GM19397 (cell line): Measurements from ENCODE around the gene NBEA.
"Not testable (repeated sequence)": the region's sequence is repeated elsewhere in the genome, so short reads cannot be mapped to it uniquely, and the experiment has no call there.

Experiments used
- ATAC-seq: cut with Tn5 transposase; IDR thresholded peaks from one replicate; pipeline ENCODE4 v1.9.1; 2021; ENCODE audit warnings: mild to moderate bottlenecking, moderate library complexity; ENCODE audit not compliant: unreplicated experiment

Gene NBEA

DNA sequence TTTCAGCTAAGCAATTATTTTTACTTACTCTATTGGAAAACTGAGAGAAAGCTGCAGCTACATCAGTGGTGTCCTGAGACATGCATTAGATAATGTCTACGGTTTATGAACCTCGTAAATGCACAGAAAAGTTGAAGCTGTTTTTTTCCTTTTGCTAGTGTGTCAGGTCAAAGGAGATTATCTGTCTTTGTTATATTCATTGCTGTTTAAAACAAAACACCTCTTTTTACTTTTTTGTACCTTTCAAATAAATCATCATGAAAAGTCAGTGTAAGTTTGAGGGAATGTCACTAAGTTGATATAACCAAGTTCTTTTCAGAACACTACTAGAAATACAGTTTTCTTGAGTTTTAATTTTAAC is 2.2 kb downstream of the NBEA start:
- no peak for ATAC-seq

- ATAC-seq: no peak
These were observed 2.7 kb downstream of the NBEA start for GRCh38 chr13:34944751-34945150.

- ATAC-seq: no peak
These were observed 9.5 kb downstream of the NBEA start for GRCh38 chr13:34951528-34951927.

GRCh38 chr13:34959489-34959888 is 17.4 kb downstream of the NBEA start:
- ATAC-seq: no peak

- ATAC-seq: no peak
These were observed 22.5 kb downstream of the NBEA start for GRCh38 chr13:34964558-34964957.

DNA sequence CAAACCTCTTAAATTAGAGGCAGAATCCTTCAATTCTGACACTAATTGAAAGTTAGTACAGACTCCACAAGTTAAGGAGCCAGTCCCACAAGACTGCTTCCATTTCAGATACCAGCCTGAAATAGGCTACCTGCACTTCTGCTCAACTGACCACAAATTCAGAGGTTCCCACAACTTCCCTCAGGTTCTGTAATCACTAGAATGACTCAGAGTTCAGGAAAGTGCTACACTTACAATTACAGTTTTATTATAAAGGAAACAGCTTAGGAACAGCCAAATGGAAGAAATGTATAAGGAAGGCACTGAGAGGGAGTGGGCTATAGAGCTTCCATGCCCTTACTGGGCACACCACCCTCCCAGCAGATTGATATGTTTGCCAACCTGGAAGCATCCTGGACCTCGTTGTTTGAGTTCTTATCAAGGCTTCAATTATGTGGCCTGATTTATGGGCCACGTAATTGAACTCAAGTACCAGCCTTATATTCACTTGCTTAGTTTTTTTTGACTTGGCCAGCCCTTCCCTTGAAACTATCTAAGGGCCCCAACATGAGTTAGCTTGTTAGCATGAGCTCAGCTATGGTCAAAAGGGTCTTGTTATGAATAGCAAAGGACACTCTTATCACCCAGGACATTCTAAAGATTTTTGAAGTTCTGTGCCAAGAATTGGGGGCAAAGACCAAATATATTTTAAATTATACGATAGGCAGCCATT is 25.9 kb downstream of the NBEA start:
- ATAC-seq: no peak

GRCh38 chr13:34969539-34969938 is 27.5 kb downstream of the NBEA start:
- not testable (repeated sequence) for ATAC-seq

GRCh38 chr13:34970961-34971360 is 28.9 kb downstream of the NBEA start:
- ATAC-seq: no peak

DNA sequence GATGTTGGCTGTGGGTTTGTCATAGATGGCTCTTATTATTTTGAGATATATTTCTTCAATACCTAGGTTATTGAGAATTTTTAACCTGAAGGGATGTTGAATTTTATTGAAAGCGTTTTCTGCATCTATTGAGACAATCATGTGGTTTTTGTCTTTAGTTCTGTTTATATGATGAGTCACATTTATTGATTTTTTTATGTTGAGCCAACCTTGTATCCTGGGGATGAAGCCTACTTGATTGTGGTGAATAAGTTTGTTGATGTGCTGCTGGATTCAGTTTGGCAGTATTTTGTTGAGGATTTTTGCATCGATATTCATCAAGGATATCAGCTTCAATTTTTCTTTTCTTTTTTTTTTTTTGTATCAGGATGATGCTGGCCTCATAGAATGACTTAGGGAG is 29.4 kb downstream of the NBEA start:
- ATAC-seq: no peak

DNA sequence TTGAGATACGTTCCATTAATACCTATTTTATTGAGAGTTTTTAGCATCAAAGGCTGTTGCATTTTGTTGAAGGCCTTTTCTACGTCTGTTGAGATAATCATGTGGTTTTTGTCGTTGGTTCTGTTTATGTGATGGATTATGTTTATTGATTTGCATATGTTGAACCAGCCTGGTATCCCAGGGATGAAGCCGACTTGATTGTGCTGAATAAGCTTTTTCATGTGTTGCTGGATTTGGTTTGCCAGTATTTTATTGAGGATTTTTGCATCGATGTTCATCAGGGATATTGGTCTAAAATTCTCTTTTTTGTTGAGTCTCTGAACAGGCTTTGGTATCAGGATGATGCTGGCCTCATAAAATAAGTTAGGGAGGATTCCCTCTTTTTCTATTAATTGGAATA is 43.1 kb downstream of the NBEA start:
- not testable (repeated sequence) for ATAC-seq

DNA sequence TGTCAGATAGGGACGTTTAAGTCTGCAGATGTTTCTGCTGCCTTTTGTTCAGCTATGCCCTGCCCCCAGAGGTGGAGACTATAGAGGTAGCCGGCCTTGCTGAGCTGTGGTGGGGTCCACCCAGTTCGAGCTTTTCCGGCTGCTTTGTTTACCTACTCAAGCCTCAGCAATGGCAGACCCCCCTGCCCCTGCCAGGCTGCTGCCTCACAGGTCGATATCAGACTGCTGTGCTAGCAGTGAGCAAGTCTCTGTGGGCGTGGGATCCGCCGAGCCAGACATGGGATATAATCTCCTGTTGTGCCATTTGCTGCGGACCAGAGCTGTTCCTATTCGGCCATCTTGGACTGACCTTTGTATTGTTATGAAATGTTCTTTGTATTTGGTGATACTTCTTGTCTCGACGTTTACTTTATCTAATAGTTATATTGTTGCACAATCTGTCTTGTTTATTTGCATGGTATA is 46.3 kb downstream of the NBEA start:
- ATAC-seq: no peak

- no peak for ATAC-seq
These were observed 48.5 kb downstream of the NBEA start for GRCh38 chr13:34990399-34991214.

DNA sequence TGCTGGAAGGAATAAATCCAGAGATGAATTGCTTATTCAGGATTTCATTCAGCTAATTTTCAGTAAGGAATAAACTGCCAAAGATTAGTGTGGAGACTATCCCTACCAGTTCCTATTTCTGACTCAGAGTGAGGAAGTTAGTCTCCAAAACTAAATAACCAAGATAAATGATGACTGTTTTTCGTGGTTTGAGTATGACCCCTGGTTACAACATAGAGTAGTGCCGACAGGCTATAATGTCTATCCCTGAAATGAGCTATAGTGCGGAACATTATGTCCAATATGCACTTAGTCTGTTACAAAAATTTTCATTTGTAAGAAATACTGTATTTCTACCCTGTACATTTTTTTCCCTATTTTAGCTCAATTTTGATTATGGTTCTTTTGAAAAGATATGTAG is 51.4 kb downstream of the NBEA start:
- ATAC-seq: no peak

DNA sequence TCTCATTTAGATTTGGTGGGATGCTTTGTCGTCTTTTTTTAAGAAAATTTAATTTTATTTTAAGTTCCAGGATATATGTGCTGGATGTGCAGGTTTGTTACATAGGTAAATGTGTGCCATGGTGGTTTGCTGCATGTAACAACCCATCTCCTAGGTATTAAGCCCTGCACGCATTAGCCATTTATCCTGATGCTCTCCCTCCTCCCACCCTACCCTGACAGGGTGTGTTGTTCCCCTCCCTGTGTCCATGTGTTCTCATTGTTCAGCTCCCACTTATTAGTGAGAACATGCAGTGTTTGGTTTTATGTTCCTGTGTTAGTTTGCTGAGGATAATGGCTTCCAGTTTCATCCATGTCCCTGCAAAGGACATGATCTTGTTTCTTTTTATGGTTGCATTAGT is 61.7 kb downstream of the NBEA start:
- not testable (repeated sequence) for ATAC-seq

- ATAC-seq: no peak
These were observed 63.0 kb downstream of the NBEA start for GRCh38 chr13:35005051-35005450.

GRCh38 chr13:35014606-35015213 is 72.6 kb downstream of the NBEA start:
- ATAC-seq: no peak

DNA sequence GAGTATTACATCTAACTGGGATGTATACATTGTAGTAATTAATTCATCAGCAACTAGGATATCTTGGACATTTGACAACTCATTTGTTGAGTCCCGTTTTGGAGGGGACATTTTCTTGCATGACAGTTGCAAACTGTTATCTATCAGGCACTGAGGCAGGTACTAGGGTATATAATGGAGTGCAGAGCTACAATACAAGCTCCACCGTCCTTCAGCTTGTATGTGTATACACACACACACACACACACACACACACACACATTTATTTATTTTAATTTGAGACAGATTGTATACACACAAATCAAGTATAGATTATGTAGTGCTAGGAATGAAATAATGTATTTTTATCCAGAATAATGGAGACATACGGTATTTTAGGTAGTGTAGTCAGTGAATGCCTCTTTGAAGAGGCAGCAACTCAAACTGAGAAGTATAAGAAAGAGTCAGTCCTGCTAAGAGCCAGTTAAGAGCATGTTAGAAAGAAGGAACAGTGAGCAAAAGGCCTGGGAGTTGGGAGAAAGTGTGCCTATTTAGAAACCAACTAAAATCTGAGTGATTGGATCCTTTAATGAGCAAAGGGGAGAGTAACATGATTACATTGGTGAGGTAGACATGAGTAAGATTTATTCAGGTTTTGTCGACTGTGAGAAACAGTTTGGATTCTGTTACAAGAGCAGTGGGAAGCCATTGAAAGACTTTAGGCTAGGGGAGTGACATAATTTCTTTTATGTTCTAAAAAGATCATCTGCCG is 74.5 kb downstream of the NBEA start:
- no peak for ATAC-seq

DNA sequence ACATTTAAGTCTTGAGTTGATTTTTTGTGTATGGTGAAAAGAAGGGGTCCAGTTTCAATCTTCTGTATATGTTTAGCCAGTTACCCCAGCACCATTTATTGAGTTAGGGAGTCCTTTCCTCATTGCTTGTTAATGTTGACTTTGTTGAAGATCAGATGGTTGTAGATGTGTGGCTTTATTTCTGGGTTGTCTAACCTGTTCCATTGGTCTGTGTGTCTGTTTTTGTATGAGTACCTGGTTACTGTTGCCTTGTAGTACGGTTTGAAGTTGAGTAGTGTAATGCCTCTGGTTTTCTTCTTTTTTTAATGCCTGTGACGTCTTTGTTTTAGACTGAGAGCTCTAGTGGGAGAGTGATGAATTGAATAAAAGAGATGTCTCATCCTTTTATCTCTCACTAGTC is 83.2 kb downstream of the NBEA start:
- ATAC-seq: no peak

DNA sequence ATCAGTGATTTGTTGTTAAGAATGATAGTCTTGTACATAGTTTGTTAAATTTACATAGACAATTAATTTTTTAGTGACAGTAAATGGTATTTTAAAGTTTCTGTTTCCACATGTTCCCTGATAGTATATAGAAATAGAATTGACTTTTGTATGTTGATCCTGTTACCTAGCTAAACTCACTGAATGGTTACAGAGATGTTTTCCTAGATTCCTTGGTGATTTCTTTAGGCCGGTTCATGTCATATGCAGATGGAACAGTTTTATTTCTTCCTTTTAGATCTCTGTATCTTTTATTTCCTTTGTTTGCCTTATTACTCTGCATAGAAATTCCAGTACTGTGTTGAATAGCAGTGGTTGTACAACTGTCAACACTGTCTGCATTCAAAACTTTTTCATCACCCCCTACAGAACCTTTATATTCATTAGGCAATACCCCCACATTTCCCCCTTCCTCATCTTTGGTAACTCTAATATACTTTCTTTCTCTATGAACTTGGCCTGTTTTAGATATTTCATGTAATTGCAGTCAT is 86.3 kb downstream of the NBEA start:
- ATAC-seq: no peak

DNA sequence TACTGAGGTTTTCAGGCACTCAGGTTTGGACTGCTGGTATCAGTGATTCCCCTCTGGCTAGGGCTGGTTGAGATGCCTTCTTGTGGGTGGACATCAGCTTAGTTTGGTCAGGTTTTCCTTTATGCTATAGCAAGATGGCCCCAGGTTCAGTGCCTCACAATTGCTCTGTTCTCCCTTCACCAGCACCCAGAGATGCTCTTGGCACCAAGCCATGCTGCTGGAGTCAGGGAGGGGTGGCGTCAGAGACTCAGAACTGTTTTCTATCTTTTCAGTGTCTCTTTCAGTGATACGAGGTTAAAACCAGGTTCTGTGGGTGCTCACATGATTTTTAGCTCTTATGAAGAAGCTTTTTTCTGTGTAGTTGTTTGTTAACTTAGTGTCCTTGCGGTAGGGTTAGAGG is 96.9 kb downstream of the NBEA start:
- ATAC-seq: no peak

GRCh38 chr13:35046587-35046986 is 104.5 kb downstream of the NBEA start:
- no peak for ATAC-seq
